ENCODE results near the gene DOHH.

DNA sequence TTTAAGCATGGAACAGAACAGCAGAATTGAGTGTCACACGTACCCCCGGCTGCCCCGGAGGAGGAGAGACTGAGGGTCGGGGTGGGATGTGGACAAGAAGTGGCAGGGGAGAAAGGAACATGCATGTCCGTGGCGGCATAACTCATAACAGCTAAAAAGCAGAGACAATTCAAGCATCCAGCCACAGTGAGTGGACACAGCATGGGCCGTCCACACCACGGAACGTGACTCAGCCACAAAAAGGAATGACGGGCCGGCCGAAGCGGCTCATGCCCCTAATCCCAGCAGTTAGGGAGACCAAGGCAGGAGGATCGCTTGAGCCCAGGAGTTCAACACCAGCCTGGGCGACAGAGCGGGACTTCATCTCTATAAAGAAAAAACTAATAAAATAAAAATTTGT lies 7.6 kb downstream of the DOHH start:
- TF ChIP-seq, protein P1, sequence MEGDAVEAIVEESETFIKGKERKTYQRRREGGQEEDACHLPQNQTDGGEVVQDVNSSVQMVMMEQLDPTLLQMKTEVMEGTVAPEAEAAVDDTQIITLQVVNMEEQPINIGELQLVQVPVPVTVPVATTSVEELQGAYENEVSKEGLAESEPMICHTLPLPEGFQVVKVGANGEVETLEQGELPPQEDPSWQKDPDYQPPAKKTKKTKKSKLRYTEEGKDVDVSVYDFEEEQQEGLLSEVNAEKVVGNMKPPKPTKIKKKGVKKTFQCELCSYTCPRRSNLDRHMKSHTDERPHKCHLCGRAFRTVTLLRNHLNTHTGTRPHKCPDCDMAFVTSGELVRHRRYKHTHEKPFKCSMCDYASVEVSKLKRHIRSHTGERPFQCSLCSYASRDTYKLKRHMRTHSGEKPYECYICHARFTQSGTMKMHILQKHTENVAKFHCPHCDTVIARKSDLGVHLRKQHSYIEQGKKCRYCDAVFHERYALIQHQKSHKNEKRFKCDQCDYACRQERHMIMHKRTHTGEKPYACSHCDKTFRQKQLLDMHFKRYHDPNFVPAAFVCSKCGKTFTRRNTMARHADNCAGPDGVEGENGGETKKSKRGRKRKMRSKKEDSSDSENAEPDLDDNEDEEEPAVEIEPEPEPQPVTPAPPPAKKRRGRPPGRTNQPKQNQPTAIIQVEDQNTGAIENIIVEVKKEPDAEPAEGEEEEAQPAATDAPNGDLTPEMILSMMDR (conservative IDR thresholded peaks at IDR 0.05) = no peak
- TF ChIP-seq ZFX (IDR thresholded peaks at IDR 0.05) = no peak

Measured in C4-2B (cell line).